ENCODE results near the gene GPR52.

Gene GPR52

GRCh38 chr1:174469052-174469451 is 21.3 kb downstream of the GPR52 start:
- no peak for DNase-seq (ENCODE audit: low spot score)

- DNase-seq (ENCODE audit: low spot score): no peak
Measured at GRCh38 chr1:174469687-174470086, 21.9 kb downstream of the GPR52 start.

- no peak for DNase-seq (ENCODE audit: low spot score)
Measured at GRCh38 chr1:174479281-174479680, 31.5 kb downstream of the GPR52 start.

- DNase-seq (ENCODE audit: low spot score): no peak
Measured at GRCh38 chr1:174480324-174480723, 32.6 kb downstream of the GPR52 start.

- DNase-seq (ENCODE audit: low spot score): no peak
Measured at GRCh38 chr1:174491606-174492005, 43.8 kb downstream of the GPR52 start.

GRCh38 chr1:174497478-174497877 is 49.7 kb downstream of the GPR52 start:
- DNase-seq (ENCODE audit: low spot score): no peak

All from NAMALWA (cell line).